GM11168 (cell line): ENCODE results near the gene EDAR.

ENCODE experiments used
- in situ Hi-C: fragments of 300-500 bp; cut with MboI; formaldehyde crosslinking; loops from one replicate; pipeline ENCODE4 v1.12.0; 2022; ENCODE audit warnings: low sequenced_read_pairs; ENCODE audit not compliant: unreplicated experiment

The EDAR gene

GRCh38 chr2:109005686-109006204 lies 16.7 kb upstream of the EDAR start:
- in situ Hi-C loops = no loop called here

- in situ Hi-C loops = no loop called here
Observed at GRCh38 chr2:109001201-109001600, 12.2 kb upstream of the EDAR start.

GRCh38 chr2:109000738-109001137 lies 11.7 kb upstream of the EDAR start:
- in situ Hi-C loops = no loop called here

GRCh38 chr2:108998911-108999310 lies 9.9 kb upstream of the EDAR start:
- in situ Hi-C loops = no loop called here

GRCh38 chr2:108994178-108994577 lies 5.2 kb upstream of the EDAR start:
- in situ Hi-C loops = no loop called here

- in situ Hi-C loops = no loop called here
Observed at GRCh38 chr2:108993095-108993937, 4.3 kb upstream of the EDAR start.

- in situ Hi-C loops = no loop called here
Observed at GRCh38 chr2:108988076-108988795, 784 bp downstream of the EDAR start.

GRCh38 chr2:108986916-108987510 lies 2.0 kb downstream of the EDAR start:
- in situ Hi-C loops = no loop called here

GRCh38 chr2:108983610-108984009 lies 5.4 kb downstream of the EDAR start:
- in situ Hi-C loops = no loop called here

GRCh38 chr2:108983061-108983460 lies 6.0 kb downstream of the EDAR start:
- in situ Hi-C loops = no loop called here

GRCh38 chr2:108982259-108982679 lies 6.8 kb downstream of the EDAR start:
- in situ Hi-C loops = no loop called here

GRCh38 chr2:108981846-108982245 lies 7.2 kb downstream of the EDAR start:
- in situ Hi-C loops = no loop called here

- in situ Hi-C loops = no loop called here
Observed at GRCh38 chr2:108980076-108980475, 8.9 kb downstream of the EDAR start.

GRCh38 chr2:108979461-108979860 lies 9.6 kb downstream of the EDAR start:
- in situ Hi-C loops = no loop called here

GRCh38 chr2:108978709-108979111 lies 10.3 kb downstream of the EDAR start:
- in situ Hi-C loops = no loop called here

GRCh38 chr2:108975613-108976435 lies 13.2 kb downstream of the EDAR start:
- in situ Hi-C loops = no loop called here

- in situ Hi-C loops = no loop called here
Observed at GRCh38 chr2:108974674-108975073, 14.3 kb downstream of the EDAR start.

- in situ Hi-C loops = no loop called here
Observed at GRCh38 chr2:108972663-108973062, 16.4 kb downstream of the EDAR start.

- in situ Hi-C loops = no loop called here
Observed at GRCh38 chr2:108971661-108972566, 17.1 kb downstream of the EDAR start.
